Brain pericyte (primary cell): Measurements from ENCODE around the gene CDC42SE2.
"Not testable (repeated sequence)": the region's sequence is repeated elsewhere in the genome, so short reads cannot be mapped to it uniquely, and the experiment has no call there.

ENCODE experiments used
- DNase-seq: peaks from one replicate; pipeline ENCODE4 v3.0.0-alpha.2; 2012; ENCODE audit warnings: low read depth, low spot score

CDC42SE2 gene

DNA sequence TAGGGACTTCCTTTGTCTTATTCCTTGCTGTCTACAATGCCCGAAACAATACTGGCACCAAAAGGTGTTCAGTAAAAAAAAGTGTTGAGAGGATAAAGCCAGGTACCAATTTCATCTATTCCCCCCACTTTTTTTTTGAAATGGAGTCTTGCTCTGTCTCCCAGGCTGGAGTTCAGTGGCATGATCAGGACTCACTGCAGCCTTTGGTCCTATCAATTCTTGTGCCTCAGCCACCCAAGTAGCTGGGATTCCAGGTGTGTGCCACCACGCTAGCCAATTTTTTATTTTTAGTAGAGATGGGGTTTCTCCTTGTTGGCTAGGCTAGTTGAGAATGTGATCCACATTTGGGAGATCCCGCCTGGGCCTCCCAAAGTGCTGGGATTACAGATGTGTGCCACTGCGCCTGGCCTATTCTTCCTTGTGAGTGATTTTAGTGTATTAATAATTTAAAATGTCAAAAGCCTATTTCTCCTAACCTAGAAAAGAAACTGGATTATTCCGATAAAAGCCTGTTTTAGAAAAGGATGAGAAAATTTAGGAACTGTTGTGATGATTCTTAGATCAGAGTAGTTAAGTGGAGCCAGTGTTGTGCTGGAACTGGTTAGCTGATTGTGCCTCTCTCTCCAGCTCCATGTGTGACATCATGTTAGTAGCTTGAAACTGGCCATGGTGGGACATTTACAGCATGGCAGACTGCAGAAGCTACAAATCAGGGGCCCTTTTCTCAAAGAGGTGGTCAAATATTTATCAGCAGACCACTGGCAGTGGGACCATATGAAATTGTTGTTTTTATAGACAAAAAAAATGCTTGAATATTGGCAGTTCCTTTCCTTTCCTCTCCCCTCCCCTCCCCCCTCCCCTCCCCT, 14.3 kb downstream of the CDC42SE2 start:
- no peak for DNase-seq

DNA sequence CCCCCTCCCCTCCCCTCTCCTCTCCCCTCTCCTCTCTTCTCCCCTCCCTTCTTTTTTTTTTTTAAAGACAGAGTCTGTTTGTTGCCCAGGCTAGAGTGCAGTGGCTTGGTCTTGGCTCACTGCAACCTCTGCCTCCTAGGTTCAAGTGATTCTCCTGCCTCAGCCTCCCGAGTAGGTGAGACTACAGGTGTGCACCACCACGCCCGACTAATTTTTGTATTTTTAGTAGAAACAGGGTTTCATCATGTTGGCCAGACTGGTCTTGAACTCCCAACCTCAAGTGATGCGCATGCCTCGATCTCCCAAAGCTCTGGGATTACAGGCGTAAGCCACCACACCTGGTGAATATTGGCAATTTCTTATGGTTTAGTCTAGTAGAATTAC, 14.9 kb downstream of the CDC42SE2 start:
- not testable (repeated sequence) for DNase-seq

DNA sequence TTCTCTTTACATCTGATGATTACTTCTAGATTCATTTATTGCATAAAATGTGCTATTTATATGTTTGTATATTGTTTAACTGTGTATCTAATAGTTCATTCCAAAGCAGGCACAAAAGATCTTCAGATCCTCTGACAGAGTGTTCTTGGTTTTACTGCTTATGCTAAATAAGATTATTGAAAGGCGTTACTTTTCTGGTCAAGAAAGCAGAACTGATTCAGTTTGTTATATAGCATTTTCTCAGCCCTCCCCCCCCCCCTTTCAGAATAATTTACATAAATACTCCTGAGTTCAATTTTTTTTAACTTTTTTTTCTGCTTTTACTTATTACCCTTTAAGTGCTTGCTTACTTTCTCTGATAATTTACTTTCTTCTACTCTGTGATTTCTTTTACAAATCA, 15.4 kb downstream of the CDC42SE2 start:
- no peak for DNase-seq

DNA sequence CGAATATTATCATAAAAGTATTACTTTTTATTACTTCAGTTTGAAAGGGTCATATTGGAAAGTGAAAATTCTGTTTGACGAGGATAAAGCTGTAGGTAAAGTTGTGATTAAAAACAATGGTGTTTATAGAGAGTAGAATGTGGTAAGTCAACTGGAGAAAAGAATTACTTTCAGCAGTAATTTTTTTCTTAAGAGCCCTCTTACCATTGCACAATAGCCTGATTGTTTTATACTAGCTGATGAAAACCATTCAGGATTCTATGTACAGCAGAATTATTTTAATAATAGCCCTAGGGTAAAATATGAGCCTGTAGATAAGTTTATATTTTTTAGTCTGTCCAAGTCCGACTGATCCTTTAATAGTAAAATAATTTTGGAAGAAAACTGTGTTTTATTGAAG, 16.6 kb downstream of the CDC42SE2 start:
- DNase-seq, result no peak

DNA sequence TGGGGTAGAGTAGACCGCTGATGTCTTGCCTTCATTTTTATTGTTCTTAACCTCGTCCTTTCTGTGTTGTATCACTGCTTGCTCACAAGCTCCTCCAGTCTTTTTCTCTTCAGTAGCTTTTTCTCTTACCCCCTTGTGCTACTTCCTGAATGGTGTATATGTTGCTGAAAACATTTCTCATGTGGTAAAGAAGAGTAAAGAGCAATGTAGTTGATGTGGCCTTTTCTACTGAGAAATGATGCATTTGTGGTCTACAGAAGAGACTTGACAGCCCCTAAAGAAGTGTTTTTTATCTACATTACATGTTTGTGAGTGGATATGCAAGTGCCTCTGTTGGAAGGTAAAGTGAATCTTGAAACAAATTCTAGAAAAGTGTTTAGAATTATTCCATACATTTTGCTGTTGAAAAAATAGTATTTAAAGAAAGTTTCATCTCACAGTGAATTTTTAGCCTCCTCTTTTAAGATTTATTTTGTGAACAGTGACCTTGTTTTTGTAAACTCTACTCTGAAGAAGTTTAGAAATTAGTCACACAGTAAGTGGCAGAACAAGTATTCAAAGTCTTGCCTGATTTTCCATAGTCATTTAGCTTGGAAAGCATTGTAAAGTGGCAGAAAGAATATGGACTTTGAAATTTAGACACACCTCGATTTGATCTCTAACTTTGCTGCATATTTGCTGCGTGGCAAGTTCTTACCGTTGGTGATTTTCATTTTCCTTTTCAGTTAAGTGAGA, 17.4 kb downstream of the CDC42SE2 start:
- no peak for DNase-seq

DNA sequence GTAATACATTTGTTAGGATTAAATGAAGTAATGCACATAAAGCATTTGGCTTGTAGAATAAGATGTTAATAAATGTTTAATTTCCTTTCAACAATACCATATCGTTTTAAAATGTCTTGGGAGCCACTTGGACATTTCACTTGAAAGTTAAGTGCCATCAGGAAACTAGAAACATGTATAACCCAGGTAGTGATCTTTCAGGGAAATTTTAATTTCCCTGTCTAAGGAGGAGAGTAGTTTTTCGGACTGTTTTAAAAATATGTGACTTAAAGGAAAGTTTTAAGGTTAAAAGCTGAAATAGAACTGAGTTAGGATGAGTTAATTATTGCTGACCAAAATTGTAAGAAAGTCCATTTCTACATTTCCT, 18.0 kb downstream of the CDC42SE2 start:
- no peak for DNase-seq

DNA sequence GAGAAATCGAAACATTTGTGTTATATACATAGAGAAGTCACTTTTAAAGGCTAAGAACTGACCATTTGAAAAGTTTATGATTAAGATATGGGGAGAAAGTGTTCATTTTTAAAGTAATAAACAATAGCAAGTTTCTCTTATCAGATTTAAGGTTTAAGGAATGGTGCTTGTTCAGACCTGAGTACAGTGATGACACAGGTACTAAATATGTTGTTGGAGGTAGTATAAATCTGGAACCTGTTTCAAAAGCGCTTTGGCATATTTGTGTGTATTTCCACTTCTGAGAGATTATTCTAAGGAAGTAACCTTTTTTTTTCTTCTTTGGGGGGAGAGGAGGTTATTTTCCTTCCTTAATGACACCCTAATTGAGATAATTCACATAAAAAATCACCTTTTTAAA, 18.4 kb downstream of the CDC42SE2 start:
- DNase-seq, result no peak

DNA sequence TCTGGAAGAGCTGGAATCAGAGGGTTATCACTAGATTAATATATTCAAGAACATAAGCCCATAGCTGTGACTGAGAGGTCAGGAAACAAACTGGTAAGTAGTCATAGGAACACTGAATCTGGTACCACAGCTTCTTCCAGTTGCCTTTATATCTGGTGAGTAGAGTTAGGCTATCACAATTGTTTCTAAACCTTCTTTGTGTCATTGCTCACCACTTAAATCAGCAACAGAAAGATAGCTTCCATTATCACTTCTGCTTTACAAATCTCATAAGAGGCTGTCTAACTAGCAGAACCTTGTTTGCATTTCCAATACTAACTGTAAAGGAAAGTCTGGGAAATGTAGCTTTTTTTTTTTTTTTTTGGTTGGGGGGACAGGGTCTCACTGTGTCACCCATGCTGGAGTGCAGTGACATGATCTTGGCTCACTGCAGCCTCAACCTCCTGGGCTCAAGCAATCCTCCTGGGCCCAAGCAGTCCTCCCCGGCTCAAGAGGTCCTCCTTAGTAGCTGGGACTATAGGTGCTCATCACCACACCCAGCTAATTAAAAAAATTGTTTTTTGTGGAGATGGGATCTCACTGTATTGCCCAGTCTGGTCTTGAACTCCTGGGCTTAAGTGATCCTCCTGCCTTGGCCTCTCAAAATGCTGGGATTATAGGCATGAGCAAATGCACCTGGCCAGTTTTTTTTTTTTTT, 22.0 kb downstream of the CDC42SE2 start:
- no peak for DNase-seq

DNA sequence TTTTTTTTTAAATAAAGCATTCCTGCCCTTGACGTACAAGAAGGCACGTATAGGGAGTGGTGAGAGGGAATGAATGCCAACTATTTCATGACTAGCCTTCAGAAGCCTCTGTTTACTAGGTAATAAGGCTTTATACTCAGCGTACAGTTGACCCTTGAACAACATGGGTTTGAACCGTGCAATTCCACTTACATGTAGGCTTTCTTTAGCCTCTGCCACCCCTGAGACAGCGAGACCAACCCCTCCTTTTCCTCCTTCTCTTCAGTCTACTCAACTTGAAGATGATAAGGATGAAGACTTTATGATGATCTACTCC, 22.5 kb downstream of the CDC42SE2 start:
- DNase-seq, result no peak

DNA sequence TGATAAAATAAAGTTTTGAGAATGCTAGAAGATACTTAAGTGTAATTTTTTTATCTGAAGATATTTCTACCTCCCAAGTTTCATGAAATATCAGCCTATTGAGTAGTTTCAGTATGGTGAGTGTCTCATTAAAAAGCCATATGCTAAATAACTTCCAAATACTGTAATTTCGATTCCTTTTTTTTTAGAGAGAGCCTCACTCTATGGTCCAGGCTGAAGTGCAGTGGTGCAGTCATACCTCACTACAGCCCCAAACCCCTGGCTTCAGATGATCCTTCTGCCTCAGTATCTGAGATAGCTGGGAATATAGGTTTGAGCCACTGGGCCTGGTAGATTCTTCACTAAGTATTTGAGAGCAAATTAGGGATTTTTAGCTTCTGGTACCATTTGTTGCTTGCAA, 24.5 kb downstream of the CDC42SE2 start:
- no peak for DNase-seq

DNA sequence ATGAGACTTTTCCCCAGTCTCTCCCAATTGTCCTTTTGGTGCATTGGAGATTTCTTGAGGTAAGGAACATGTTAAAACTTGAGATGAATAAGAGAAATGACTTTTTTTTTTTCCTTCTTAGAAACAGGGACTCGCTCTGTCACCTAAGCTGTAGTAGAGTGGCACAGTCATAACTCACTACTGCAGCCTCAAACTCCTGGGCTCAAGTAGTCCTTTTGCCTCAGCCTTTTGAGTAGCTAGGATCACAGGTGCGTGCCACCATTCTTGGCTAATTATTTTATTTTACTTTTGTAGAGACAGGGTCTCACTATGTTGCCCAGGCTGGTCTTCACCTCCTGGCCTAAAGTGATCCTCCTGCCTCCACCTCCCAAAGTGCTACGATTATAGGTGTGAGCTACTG, 25.9 kb downstream of the CDC42SE2 start:
- no peak for DNase-seq

DNA sequence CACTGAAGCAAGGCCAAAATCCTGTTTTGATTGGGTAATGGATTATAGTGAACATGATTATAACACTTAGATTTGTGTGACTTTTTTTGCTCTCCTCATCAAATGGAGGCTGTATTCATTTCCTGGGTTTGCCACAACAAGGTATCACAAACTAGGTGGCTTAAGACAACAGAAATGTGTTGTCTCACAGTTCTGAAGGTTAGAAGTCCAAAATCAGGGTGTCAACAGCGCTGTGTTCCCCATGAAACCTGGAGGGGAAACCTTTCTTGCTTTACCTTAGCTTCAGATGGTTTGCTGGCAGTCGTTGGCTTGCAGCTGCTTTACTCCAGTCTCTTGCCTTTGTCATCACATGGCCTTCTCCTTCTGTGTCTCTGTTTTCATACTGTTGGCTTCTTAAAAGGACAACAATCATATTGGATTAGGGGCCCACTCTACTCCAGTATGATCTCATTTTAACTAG, 32.4 kb downstream of the CDC42SE2 start:
- DNase-seq, result no peak

DNA sequence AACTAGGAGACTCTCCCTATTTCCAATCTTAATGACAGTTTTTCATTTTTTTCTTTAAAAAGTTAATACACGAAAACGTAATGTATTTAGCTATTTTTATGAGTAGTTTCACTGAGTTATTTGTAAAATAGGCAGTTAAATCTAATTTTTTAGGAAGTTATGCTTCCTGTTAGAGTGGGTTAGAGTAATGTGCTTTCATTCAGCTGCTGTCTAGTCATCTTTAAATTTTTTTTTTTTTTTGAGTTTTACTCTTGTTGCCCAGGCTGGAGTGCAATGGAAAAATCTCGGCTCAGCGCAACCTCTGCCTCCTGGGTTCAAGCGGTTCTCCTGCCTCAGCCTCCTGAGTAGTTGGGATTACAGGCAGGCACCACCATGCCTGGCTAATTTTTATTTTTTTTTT, 34.0 kb downstream of the CDC42SE2 start:
- no peak for DNase-seq

DNA sequence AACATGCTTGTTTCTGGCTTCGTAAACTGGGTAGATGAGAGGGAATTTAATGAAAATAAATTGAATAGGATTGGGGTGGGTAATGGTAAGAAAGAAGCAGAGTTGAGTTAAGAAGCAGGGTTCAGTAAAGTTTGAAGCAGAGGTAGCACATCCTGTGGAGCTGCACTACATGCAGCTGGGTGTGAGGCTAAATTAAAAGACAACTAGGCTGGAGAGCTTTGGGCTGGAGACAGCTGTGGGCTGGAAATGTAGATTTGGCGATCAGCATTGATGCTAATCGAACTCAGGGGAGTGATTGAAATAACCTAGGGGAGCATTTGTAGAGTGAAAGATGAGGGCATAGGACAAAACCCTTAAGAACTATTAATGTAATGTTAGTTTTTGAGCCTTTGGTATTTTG, 35.6 kb downstream of the CDC42SE2 start:
- DNase-seq, result no peak

DNA sequence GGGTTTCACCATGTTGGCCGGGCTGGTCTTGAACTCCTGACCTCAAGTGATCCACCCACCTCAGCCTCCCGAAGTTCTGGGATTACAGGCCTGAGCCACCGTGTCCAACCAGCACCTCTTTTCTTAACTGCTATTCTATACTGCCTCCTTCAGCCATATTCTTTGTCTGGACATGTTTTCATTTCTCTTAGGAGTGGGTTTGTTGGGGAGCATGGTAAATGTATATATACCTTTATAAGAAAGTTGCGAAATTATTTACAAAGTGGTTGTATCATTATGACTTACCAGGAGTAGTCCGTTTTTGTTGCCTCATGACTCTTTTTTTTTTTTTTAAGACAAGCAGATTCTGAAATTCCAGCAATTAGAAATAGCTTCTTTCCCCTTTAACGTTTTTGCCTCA, 38.7 kb downstream of the CDC42SE2 start:
- no peak for DNase-seq

DNA sequence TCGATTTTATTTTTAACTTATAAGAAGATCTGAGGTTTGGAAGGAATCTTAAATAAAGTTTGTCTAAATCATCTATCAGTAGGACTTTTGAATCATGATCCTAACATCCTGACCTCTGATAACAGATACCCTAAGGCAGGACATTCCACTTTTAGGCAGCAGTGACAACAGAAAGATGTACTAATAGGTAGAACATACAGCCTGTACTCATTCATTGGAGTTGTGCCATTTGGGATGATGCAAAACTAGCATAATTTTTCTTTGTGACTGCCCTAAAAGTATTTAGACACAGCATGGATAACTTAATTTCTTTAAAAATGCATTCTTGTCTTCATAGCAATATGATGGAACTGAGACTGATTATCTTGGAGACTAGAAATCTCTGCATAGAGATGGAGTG, 39.7 kb downstream of the CDC42SE2 start:
- no peak for DNase-seq

DNA sequence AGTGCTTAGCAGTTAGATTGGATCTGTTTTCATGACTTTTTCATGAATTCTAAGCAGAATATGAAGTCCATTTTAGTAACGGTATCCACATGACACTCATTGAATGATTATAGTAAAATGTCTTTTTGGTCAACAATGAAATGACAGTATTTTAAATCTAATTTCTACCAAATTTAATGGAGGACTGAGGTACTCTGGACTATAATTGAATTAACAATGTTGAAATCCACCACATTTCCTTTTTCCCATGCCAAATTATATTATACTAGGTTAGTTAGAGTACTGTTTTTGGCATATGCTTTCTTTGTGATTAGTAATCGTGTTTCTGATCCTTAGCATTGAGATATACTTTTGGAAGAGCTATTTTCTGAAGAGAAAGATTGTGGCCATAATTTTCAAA, 40.6 kb downstream of the CDC42SE2 start:
- no peak for DNase-seq

DNA sequence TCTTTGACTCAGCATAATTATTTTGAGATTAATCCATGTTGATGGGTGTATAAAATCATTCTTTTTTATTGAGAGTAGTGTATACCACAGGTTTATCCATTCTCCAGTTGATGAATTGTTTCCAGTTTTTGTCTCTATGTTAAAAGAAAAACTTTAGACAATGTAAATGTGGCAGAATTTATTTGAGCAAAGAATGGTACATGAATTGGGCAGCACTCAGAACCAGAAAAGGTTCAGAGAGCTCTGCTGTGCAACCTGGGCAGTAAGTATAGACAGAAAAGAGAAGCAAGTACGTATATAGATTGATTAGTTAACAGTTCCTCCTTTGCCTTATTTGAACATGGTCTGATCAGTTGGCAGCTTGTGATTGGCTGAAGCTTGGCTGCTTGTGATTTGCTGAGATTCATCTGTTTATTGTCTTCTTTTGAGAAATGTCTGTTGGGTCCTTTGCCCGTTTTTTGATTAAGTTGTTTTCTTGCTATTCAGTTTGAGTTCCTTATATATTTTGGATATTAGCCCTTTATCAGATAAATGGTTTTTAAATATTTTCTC, 41.4 kb downstream of the CDC42SE2 start:
- no peak for DNase-seq

DNA sequence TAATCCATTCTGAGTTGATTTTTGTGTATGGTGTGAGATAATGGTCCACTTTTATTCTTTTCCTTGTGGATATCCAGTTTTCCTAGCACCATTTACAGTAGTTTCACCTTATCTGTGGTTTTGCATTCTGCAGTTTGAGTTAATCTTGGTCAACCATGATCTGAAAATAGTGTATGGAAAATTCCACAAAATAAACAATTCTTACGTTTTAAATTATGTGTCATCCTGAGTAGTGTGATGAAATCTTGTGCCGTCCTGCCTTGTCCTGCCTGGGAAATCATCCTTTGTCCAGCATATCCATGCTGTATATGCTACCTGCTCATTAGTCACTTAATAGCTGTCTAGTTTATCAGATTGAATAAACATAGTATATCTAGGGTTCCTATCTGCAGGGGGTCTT, 42.1 kb downstream of the CDC42SE2 start:
- no peak for DNase-seq

DNA sequence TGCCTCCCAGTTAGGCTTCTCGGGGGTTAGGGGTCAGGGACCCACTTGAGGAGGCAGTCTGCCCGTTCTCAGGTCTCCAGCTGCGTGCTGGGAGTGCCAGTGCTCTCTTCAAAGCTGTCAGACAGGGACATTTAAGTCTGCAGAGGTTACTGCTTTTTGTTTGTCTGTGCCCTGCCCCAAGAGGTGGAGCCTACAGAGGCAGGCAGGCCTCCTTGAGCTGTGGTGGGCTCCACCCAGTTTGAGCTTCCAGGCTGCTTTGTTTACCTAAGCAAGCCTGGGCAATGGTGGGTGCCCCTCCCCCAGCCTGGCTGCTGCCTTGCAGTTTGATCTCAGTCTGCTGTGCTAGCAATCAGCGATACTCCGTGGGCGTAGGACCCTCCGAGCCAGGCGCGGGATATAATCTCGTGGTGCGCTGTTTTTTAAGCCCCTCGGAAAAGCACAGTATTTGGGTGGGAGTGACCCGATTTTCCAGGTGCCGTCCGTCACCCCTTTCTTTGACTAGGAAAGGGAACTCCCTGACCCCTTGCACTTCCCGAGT, 48.5 kb downstream of the CDC42SE2 start:
- DNase-seq, result not testable (repeated sequence)

DNA sequence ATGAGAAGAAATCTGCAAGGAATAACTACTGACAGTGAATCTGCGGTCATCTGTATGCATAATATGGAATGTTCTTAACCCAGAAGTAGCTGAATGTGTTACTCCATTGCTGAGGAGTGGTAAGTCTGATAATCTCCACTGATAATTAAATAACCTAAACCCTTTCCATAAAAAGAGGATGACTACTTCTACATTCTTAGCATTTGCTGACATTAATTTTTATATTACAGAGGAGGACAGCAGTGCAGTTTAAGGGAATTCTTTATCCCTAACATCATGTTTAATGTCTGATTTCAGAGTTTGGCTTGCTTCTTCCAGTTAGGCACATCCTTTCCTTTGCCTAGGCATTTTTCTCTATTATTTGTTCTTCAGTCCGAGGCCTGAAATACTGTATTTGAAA, 52.2 kb downstream of the CDC42SE2 start:
- no peak for DNase-seq

DNA sequence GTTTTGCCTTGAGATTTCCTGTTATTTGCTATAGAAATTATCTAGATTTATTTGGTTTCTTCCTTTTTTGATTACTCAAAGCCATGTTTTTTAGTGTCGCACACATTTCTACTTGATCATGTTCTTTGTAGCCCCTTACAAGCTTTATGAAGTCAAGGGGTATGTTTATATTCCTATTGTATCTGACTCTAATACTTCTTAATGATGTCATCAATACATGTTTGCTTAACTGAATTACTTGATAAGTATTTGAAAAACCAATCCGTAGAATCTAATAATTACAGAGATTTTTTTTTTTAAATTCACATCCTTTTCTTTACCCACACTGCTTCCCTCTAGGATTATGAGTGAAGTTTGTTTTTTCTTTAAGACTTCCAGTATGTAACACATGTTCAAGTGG, 53.0 kb downstream of the CDC42SE2 start:
- no peak for DNase-seq
